ENCODE measurements around the gene PGBD2. TPM values are rescaled to one million over a fixed set of nuclear protein-coding genes. Genes with fewer than 3 reads are reported as not detected.

Gene PGBD2
- 10.3 and 11.1 TPM in 2 replicates for total RNA-seq

GRCh38 chr1:248906009-248906752 lies at the start of gene PGBD2:
TSS of gene PGBD2 (plus strand) at chr1:248906235. CDS start at chr1:248913863, 7,628 bp downstream.

GRCh38 chr1:248858891-248859889 lies 46.8 kb upstream of the PGBD2 start, which contains the start of gene ZNF692:
TSS of gene ZNF692 (minus strand) at chr1:248859085. CDS start at chr1:248858309, 776 bp downstream.

Other genes with a start within 250 kb of the PGBD2 start
- gene OR14I1, start 203.5 kb upstream of the PGBD2 start, total RNA-seq, result not detected in 2 replicates
- gene LYPD8, start 150.5 kb upstream of the PGBD2 start, total RNA-seq, result not detected in 2 replicates
- gene SH3BP5L, start 80.3 kb upstream of the PGBD2 start, total RNA-seq, result 20.2 and 27.3 TPM in 2 replicates
- 24.4 and 27.3 TPM in 2 replicates for gene ZNF672, start 68.0 kb upstream of the PGBD2 start, total RNA-seq
- gene ZNF692, start 47.1 kb upstream of the PGBD2 start, total RNA-seq, result 13.0 and 21.4 TPM in 2 replicates